GM21723 (cell line): ENCODE data around the gene FANCD2OS.
"Not testable (repeated sequence)": the region's sequence is repeated elsewhere in the genome, so short reads cannot be mapped to it uniquely, and the experiment has no call there.

Experiments used
- ATAC-seq: cut with Tn5 transposase; IDR thresholded peaks from one replicate; pipeline ENCODE4 v1.9.1; 2021; ENCODE audit warnings: mild to moderate bottlenecking, moderate library complexity; ENCODE audit not compliant: unreplicated experiment

FANCD2OS gene, protein sequence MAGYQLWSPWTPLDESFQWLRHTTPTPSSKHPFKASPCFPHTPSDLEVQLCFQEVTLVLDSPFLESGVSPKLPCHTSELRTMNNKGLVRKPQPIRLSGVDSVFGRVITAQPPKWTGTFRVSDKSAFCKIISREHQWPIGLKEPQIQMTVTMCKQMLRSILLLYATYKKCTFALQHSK

DNA sequence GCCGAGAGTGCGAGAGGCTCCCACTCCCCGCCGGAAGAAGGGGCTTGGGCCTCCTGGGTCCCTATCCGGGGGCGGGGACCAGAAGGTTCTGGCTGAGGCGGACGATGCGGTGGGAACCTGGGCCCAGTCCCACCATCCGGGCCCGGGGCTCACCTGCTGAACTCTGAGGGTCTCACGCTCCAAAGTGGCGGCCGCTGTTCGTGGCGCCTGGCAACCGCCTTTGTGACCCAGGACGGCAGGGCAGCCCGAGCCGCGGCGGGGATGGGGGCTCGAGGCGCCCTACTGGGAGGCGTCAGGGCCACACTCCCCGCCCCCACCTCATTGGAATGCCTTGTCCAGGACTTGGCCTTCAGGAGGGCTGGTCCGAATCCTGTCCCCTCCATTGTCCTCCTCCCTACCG lies at the start of gene FANCD2OS:
Gene FANCD2OS (minus strand): TSS at position 165 of the 400 bp plus-strand sequence. CDS start 3,481 bp downstream, outside the sequence.
- ATAC-seq, result no peak

DNA sequence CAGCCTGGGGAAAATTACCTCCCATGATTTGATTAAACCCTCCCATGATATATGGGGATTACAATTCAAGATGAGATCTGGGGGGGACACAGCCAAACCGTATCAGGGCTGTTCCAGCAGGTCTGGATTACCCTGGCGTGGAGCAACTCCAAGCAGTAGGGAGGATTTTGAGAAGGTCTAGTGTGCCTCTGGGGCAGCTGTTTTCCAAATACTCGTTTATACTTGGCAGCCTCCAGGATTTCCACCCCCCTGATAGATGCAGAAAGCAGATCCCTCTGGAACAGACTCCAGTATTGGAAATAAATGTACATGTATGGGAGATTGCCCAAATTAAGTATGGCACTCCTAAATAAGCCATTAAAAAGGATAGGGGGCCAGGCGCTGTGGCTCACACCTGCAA lies 49.0 kb upstream of the FANCD2OS start:
- no peak for ATAC-seq

DNA sequence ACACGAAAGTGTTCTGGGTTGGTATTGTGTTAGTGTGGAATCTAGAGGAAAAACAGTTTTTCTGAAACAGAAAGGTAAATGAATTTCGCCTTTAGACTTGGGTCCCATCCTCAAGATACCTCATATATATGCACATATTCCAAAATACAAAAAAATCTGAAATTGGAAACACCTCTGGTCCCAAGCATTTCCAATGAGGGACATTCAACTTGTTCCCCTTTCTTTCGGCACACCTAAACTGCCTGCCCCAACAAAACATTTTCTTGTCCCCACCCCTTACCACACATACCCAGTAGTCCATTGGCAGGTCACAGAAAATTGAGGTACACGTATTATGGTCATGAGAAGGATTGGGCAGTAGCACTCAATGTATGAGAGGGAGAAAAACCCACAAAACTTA lies 47.6 kb upstream of the FANCD2OS start:
- no peak for ATAC-seq

DNA sequence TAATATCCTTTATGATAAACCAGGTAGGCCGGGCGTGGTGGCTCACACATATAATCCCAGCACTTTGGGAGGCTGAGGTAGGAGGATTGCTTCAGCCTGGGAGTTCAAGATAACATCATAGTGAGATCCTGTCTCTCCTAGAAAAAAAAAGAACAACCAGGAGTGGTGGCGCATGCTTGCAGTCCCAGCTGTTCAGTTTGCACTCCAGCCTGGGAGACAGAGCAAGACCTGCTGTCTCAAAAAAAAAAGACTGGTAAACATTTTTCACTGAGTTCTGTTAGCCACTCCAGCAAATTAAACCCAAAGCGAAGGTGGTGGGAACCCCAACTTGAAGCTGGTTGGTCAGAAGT lies 47.0 kb upstream of the FANCD2OS start:
- no peak for ATAC-seq

DNA sequence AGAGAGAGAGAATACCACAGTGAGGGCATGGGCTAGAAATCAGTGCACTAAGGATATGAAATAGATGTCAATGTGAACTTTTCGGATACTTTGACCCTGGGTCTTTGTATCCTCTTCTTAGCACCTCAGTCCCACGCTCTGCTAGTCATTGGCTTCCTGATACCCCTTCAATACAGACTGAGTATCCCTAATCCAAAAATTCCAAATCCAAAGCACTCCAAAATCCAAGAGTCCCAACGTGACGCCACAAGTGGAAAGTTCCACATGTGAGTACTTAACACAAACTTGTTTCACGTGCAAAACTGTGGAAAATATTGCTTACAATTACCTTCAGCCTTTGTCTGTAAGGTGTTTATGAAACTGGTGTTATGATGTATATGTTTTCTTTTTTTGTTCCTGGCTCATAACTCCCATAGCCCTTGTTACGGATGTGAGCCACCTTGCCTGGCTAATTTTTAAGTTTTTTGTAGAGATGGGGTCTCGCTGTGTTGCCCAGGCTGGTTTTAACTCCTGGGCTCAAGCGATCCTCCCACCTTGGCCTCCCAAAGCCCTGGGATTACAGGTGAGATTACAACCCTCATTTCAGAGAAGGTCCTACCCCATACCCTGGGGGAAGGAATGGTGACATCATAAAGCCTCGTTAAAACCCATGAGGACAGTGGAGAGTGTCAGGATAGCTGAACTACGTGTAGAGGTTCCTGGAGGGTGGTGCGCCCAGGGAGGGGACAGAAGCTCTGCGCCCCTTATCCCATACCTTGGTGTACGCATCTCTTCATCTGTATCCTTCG lies 46.5 kb upstream of the FANCD2OS start:
- no peak for ATAC-seq

DNA sequence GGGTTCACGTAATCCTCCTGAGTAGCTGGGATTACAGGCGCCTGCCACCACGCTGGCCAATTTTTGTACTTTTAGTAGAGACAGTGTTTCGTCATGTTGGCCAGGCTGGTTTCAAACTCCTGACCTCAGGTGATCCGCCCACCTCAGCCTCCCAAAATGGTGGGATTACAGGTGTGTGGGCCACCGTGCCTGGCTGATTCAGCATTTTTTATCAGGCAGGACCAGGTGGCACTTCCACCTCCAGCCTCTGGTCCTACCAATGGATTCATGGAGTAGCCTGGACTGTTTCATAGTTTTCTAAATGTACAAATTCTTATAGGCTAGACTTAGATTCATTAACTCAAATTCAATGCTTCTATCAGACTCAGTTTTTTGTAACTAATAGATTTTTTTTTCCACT lies 42.9 kb upstream of the FANCD2OS start:
- ATAC-seq, result no peak

DNA sequence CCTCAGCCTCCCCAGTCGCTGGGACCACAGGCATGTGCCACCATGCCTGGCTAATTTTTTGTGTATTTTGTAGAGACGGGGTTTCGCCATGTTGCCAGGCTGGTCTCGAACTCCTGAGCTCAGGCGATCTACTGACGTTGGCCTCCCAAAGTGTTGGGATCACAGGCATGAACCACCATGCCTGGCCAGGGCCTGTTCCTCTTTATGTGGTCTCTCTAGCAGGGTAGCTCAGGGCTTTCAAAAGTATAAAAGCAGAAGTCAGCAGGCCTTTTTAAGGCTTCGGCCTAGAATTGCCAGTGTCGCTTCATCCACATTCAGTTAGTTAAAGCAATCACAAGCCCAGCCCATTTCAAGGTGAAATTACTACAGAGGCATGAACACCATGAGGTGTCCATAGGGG lies 41.2 kb upstream of the FANCD2OS start:
- ATAC-seq, result no peak

DNA sequence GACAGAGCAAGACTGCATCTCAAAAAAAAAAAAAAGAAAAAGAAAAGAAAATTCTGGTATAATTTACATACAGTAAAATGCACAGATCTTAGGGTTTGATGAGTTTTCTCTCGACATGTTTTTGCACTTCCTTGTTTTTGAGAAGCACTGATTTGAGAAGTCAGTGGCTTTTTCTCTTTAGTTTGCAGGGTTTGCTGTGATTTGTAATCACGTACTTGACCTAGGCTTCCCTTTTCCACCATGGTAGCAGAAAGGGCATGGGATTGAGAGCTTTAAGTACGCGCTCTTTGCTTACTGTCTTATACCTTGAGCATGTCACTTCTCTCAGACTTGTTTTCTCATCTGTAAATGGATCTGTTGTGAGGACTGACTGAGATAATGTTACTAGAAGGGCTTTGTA lies 37.6 kb upstream of the FANCD2OS start:
- ATAC-seq, result no peak

DNA sequence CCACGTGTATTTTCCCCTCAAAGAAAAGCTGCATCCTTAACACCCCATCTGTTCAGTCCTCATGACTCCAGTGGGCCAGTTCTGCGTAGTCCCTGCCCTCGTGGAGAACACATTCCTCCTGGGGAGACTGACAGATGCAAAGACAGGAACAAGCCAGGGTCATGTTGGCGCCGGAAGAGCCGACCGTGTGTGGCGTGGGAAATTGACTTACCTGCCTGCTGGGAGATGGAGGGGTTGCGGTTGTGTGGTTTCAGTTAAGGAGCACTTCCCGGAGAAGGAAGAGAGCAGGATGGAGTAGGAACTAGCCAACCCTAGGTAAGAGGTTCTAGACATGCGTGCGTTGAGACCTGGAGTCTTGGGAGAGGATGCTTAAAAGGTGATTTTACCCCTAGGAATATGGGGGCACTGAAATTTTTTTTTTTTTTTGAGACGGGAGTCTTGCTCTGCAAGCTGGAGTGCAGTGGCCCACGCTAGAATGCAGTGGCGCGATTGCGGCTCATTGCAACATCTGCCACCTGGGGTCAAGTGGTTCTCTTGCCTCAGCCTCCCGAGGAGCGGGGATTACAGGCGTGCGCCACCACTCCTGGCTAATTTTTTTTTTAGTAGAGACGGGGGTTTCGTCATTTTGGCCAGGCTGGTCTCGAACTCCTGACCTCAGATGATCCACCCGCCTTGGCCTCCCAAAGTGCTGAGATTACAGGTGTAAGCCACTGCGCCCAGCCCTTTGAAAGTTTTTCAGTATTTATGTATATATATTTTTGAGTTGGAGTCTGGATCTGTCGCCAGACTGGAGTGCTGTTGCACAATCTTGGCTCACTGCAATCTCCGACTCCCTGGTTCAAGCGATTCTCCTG lies 34.9 kb upstream of the FANCD2OS start:
- ATAC-seq, result no peak

DNA sequence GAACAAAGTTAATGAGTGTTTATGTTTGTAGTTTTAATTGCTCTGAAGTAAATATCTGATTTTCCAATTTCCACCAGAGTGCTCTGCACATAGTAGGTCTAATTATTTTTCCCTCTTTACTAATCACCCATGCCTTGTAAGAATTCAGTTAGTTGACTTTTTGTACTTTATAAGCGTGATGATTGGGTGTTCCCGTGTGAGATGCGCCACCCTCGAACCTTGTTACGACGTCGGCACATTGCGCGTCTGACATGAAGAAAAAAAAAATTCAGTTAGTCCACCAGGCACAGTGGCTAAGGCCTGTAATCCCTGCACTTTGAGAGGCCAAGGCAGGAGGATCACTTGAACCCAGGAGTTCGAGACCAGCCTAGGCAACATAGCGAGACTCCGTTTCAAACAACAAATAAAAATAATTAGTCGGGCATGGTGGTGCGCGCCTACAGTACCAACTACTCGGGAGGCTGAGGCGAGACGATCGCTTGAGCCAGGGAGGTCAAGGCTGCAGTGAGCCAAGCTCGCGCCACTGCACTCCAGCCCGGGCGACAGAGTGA lies 33.0 kb upstream of the FANCD2OS start:
- no peak for ATAC-seq

DNA sequence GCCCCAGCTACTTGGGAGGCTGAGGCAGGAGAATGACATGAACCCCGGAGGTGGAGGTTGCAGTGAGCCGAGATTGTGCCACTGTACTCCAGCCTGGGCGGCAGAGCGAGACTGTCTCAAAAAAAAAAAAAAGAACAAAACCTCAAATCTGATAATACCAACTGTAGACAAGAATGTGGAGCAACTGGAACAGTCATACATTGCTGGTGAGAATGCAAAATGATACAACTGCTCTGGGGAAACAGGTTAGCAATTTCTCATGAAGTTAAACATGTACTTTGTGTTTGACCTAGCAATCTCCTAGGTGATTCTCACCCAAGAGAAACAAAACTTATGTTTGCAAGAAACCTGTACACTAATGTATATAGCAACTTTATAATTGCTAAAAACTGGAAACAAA lies 29.1 kb upstream of the FANCD2OS start:
- ATAC-seq, result no peak

DNA sequence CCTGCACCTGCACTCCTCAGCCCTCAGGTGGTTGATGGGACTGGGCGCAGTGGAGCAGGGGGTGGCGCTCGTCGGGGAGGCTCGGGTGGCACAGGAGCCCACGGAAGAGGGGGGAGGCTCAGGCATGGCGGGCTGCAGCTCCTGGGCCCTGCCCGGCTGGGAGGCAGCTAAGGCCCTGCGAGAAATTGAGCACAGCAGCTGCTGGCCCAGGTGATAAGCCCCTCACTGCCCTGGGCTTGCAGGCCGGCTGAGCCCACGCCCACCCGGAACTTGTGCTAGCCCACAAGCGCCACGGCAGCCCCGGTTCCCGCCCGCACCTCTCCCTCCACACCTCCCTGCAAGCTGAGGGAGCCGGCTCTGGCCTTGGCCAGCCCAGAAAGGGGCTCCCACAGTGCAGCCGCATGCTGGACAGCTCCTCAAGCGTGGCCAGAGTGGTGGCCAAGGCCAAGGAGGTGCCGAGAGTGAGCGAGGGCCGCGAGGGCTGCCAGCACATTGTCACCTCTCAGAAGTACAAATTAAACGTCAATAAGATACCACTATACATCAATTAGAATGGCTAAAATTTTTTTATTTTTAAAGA lies 28.5 kb upstream of the FANCD2OS start:
- no peak for ATAC-seq

DNA sequence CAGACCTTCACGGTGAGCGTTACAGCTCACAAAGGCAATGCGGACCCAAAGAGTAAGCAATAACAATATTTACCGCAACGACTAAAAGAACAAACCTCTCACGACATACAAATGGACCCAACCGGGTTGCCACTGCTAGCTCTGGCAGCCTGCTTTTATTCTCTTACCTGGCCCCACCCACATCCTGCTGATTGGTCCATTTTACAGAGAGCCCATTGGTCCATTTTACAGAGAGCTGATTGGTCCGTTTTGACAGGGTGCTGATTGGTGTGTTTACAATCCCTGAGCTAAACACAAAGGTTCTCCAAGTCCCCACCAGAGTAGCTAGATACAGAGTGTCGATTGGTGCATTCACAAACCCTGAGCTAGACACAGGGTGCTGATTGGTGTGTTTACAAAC lies 27.8 kb upstream of the FANCD2OS start:
- ATAC-seq, result not testable (repeated sequence)

DNA sequence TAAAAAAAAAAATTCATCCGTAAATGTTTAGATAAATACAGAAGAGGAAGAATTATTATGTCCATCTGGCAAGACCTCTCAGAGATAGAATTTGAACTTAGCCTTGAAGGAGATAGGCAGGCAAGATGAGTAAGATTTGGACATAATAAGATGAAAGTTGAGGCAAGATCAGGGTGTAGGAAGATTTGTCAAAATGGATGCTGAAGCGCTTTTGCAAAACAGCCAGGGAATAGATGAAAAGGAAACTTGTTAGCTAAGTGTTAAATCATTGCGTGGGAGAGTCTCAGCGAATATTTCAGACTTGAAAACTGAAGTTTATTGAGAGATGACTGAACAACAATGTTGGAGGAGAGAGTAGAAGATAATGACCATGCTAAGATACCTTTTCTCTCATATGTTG lies 14.7 kb upstream of the FANCD2OS start:
- ATAC-seq, result no peak

DNA sequence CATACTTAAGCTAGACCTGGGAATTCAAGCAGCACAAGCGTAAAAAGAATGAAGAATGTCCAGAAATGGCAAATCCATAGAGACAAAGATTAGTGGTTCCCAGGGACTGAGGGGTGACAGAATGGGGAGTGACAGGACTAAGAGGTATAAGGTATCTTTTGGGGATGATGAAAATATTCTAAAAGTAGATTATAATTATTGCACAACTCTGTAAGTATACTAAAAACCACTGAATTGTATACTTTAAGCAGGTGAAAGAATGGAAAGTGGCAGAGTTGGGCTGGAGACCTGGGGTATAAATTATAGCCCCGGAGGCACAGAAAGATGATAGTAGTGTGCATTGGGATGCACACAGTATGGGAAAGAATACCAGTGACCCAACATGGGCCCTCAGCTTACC lies 13.0 kb upstream of the FANCD2OS start:
- no peak for ATAC-seq

DNA sequence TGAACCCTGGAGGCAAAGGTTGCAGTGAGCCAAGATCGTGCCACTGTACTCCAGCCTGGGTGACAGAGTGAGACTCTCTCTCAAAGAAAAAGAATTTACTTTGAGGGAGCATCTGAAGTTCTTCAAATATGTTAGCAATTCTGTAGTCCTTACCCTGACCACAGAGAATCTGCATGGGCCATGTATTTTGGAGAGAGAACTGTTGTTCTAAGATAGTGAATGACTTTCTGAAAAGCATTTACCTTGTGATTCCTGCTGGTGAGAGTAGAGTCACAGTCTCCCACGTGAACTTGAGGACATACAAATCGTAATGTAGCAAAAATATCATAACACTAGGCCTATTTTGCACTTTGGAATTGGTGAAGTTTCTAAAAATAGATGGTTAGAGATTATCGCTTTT lies 11.3 kb upstream of the FANCD2OS start:
- no peak for ATAC-seq

DNA sequence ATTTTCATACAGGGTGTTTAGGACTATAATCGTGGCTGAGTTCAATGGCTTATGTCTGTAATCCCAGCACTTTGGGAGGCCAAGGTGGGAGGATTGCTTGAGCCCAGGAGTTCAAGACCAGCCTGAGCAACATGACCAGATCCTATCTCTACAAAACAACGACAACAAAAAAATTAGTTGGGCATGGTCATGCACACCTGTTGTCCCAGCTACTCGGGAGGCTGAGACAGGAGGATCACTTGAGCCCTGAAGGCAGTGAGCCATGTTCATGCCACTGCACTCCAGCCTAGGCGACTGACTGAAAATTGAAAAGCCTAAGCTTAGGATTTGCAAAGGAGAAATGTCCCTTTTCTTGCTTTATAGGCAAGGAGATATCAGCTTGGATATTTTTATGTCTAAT lies 8.9 kb upstream of the FANCD2OS start:
- ATAC-seq, result no peak

DNA sequence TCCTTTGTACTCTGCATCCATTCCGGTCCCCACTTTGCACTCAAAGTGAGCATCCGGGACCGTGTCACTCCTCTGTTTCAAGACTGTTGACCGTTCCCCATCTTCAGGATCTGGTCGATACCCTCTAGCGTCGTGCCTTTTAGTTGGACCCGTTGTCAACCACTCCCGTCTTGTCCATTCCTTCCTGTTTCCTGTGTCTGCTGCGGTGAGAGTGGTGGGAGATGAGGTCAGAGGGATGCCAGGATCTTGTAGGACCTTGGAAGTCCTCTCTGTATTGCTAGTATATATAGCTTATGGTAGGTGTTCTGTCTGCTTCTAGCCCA lies 8.0 kb upstream of the FANCD2OS start:
- ATAC-seq, result no peak

DNA sequence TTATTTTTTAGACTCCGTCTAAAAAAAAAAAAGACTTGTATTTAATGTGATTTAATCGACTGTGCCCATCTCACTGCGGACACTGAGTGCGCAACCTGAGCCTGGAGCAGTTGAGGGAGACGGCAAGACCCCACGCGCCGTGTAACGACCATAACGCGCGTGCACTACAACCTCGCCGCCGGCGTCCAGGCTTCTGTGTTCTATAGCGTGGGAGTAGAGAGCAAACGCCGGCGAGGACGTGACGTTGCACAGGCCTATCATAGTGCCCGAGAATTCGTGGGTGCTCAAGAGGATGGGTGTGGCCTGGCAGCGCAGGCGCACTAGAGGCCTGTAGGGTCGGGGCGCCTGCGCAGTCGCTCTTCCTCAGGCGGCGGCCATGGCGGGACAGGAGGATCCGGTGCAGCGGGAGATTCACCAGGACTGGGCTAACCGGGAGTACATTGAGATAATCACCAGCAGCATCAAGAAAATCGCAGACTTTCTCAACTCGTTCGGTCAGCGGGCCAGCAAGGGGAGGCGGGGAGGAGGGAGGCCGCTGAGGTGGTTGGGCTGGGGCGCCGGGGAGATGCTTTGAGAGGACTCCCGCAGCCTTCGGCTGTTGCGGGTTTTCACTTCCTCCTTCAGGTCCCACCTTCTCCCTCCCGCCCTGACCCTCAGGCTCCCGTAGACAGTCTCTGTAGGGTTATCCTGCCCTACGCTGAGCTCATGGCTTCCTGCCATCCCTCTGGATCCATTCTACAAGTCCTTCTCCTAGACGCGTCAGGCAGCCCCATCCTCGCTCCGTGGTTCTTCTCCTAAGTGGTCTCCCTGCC lies 7.5 kb upstream of the FANCD2OS start, which contains the start of gene BRK1:
Gene BRK1 (plus strand): TSS at position 350 of the 812 bp plus-strand sequence. CDS start 27 bp downstream, at position 377.
- ATAC-seq, result peak; percentile 97

DNA sequence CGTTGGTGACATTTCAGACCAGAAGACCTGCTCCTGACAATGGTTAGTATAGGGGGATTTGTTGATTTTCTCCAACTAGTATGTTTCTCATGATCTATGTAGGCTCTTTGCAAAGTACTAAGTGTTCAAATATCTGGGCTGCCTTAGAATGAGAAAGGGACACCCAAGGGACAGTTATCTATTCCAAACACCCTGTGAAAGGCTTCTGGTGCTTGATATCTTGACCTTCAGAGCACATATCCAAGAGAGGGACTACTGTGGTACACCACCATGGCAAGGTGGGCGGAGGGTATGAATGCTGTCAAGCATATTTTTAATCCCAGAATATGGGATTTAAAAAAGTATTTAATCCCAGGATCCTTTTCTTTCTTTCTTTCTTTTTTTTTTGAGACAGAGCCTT lies 1.1 kb downstream of the FANCD2OS start:
- ATAC-seq, result no peak
